Neutrophil (primary cell): ENCODE data around the gene SOX1.

Experiments used
- H3K27ac ChIP-seq: fragments of 200-600 bp; sonication (generic); 2 replicates; pipeline ENCODE4 v1.5.1; 2016; ENCODE audit warnings: mild to moderate bottlenecking, moderate library complexity
- H3K27me3 ChIP-seq: fragments of 200-600 bp; sonication (generic); 2 replicates; pipeline ENCODE4 v1.6.0; 2016; ENCODE audit warnings: mild to moderate bottlenecking
- H3K36me3 ChIP-seq: fragments of 200-600 bp; sonication (generic); 2 replicates; pipeline ENCODE4 v1.5.1; 2017
- H3K4me1 ChIP-seq, 2 experiments: fragments of 200-600 bp in 1 of 2; sonication (generic) in 1 of 2; 1 replicate in 1 of 2; 2 replicates in 1 of 2; pipeline versions ENCODE4 v1.5.1 to v1.6.1; 2013 to 2016; ENCODE audit warnings: low read depth in 1 of 2, low read length in 1 of 2, mild to moderate bottlenecking in 1 of 2, moderate library complexity in 1 of 2; ENCODE audit not compliant: control insufficient read depth in 1 of 2, insufficient read depth in 1 of 2
- H3K4me3 ChIP-seq, 2 experiments: fragments of 200-600 bp in 1 of 2; sonication (generic) in 1 of 2; 1 replicate in 1 of 2; 2 replicates in 1 of 2; pipeline ENCODE4 v1.5.1; 2013 to 2016; ENCODE audit warnings: low read depth in 1 of 2, low read length in 1 of 2, mild to moderate bottlenecking in 1 of 2, moderate library complexity in 1 of 2
- H3K9me3 ChIP-seq: fragments of 200-600 bp; sonication (generic); 2 replicates; pipeline ENCODE4 v1.5.1; 2016
- TF ChIP-seq, protein P1 (sequence below): fragments of 200-600 bp; sonication (generic); IDR thresholded peaks from 2 replicates; pipeline ENCODE4 v1.5.1; 2016; ENCODE audit warnings: antibody characterized with exemption

The SOX1 gene

DNA sequence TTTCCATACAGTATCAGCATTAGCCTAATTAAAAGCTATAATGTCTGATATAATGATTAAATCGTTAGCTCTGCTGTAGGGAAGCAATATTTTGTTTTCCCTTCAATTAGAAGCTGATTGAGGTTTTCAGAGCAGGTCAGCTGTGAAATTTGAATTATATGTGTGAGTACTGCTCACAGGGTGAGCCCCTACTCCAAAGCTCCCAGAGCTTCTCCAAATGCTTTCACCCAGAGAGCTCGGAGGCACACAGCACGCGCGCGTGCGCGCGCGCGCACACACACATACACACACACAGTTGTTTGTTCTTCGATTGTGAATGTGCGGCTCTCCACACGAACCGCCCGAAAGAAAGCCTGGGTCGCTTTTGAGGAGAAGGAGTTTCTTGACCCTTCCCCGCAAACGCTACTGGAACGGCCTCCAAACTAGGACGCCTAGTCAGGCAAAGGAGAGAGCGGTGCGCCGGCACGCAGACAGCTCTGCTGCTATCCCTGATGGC lies 4.8 kb upstream of the SOX1 start:
- TF ChIP-seq, protein P1, sequence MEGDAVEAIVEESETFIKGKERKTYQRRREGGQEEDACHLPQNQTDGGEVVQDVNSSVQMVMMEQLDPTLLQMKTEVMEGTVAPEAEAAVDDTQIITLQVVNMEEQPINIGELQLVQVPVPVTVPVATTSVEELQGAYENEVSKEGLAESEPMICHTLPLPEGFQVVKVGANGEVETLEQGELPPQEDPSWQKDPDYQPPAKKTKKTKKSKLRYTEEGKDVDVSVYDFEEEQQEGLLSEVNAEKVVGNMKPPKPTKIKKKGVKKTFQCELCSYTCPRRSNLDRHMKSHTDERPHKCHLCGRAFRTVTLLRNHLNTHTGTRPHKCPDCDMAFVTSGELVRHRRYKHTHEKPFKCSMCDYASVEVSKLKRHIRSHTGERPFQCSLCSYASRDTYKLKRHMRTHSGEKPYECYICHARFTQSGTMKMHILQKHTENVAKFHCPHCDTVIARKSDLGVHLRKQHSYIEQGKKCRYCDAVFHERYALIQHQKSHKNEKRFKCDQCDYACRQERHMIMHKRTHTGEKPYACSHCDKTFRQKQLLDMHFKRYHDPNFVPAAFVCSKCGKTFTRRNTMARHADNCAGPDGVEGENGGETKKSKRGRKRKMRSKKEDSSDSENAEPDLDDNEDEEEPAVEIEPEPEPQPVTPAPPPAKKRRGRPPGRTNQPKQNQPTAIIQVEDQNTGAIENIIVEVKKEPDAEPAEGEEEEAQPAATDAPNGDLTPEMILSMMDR = no peak
- Histone ChIP-seq H3K4me3 (no peak overlapping the region), H3K27me3 (peaks cover 100% of the 10 kb centered on the region), H3K4me1 (peaks cover 0 to 7% of the 10 kb centered on the region in 2 experiments), H3K9me3 (no peaks in the 10 kb centered on the region), H3K36me3 (no peaks in the 10 kb centered on the region), H3K27ac (no peak overlapping the region)

DNA sequence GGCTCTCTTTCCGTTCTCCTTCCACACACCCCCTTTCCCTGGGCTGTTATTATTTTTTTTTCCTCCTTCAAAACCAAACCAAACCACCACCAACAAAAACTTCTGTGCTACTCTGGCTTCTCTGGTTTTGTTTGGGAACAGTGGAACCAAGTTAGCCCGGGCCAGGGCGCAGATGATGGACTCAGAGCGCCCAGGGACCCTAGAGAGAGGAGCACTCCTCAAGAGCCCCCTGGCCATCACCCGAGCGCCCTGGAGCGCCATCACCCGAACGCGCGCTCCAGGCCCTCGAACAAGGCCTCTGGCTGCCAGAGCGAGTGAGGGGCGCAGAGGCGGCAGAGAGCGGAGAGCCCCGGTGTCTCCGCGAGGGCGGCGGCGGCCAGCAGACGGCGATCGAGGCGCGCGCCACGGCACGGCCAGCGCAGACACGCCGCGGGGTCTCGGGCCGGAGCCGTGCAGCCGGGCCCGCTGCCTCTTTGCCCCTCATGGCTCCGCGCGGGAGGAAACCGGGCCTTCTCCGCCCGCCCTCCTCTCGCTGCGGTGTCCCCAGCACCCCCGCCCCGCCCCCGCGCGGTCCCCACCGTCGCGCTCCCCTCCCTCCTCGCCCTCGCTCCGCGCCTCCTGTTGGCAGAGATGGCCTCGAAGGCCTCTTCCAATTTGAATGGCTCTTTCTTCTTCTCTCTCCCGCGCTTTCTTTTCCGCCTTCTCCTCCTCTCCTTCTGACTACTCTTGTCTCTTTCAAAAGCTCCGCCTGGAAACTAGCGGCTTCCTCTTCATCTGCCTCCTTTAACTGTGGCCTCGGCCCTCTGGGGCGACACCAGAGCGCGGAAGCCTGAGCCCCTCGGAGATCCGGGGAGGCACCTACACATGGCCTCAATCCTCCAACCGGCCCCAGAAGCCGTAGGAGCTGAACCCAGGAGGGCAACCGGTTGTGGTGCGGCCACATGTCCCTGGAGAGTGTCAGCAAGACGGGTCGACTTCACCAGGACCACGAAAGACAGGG lies 4.1 kb upstream of the SOX1 start:
- Histone ChIP-seq H3K27me3 (peaks cover 100% of the 10 kb centered on the region), H3K36me3 (no peaks in the 10 kb centered on the region), H3K27ac (no peak overlapping the region), H3K4me3 (no peak overlapping the region), H3K9me3 (no peaks in the 10 kb centered on the region), H3K4me1 (peaks cover 0 to 7% of the 10 kb centered on the region in 2 experiments)
- TF ChIP-seq, protein P1 = no peak

DNA sequence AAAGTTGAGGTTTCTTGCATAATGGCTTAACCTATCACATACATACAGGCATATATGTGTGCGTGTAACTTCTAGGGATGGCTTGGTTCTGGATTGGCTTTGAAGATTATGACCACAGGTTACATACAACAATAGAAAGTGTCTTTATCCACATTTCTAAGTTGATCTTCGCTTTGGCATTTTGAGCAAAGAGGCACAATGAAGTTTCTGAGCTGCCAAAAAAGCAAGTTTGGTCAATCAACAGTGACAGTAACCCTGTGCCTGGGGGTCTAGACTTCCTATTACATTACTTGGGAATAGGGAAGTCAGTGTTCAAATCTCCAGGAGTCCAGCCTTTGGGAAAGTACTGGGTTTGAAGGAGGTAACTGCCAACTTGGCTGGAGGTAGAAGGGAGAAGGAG lies 3.1 kb upstream of the SOX1 start:
- TF ChIP-seq, protein P1 = no peak
- H3K4me3 ChIP-seq = no peak overlapping the region
- H3K27me3 ChIP-seq = peaks cover 99% of the 10 kb centered on the region
- H3K36me3 ChIP-seq = no peaks in the 10 kb centered on the region
- peaks cover 0 to 7% of the 10 kb centered on the region in 2 experiments for H3K4me1 ChIP-seq
- H3K27ac ChIP-seq = no peak overlapping the region
- no peaks in the 10 kb centered on the region for H3K9me3 ChIP-seq

DNA sequence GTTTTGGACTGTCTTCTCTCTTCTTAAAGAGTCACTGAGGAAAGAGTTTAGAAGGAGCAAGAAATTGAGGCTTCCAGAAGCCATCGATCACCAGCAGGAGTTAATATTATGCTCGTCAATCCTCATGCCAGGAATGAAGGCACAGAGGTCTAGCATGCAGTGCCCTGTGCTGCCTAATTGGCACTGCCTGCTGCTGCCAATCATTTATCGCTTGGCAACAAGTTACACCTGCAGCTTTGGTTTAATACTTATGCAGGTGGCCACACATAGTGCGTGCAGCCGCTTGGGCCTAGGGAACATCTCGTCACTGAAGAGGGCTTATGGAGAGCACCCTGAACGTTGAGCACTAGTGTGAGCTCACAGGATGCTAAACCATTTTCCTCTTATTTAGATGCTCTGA lies 2.7 kb upstream of the SOX1 start:
- Histone ChIP-seq H3K27me3 (peaks cover 99% of the 10 kb centered on the region), H3K36me3 (no peaks in the 10 kb centered on the region), H3K9me3 (no peaks in the 10 kb centered on the region), H3K4me1 (peaks cover 0 to 7% of the 10 kb centered on the region in 2 experiments), H3K4me3 (no peak overlapping the region), H3K27ac (no peak overlapping the region)
- TF ChIP-seq, protein P1 = no peak

DNA sequence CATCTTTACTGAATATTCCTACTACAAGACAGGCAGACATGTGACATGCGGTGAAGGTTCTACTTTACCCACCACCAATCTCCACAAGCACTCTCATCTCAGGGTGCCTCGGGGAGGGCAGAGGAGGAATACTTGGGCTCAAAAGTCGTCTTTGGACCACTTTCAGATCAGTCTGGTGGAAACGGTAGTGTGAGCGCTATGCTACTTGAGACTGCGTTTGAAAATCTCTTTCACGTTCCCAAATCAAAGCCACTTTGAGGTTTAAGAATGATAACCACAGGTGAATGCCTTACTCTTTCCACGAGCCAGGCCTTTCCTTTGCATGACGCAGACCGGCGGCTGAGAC lies 1.5 kb upstream of the SOX1 start:
- H3K36me3 ChIP-seq = no peaks in the 10 kb centered on the region
- no peak overlapping the region for H3K27ac ChIP-seq
- TF ChIP-seq, protein P1 = no peak
- H3K4me1 ChIP-seq = peaks cover 0 to 7% of the 10 kb centered on the region in 2 experiments
- no peaks in the 10 kb centered on the region for H3K9me3 ChIP-seq
- H3K27me3 ChIP-seq = peaks cover 99% of the 10 kb centered on the region
- H3K4me3 ChIP-seq = no peak overlapping the region
